NCI-H2029 (cell line): ENCODE results near the gene TTC27.

Experiments used
- DNase-seq: peaks from one replicate; lab custom pipeline; 2025; lab: John Stamatoyannopoulos, UW

The TTC27 gene

DNA sequence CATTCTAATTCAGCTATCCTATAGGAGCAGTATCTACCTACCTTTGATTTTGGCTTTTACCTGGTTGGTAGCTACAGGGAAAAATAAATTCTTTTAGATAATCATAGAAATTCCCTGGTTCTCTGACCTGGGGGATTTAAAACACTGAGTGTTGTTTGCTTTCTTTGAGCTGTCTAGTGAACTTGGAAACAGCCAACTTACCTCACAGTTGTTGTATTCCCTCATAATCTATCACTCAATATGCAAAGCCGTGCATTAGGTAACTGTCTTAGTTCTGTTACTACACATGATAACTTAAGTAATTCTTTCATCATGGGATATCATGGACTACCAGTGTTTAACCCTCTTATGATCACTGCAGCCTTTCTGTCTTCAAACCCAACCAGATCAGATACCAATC, 127.8 kb downstream of the TTC27 start:
- DNase-seq = no peak

DNA sequence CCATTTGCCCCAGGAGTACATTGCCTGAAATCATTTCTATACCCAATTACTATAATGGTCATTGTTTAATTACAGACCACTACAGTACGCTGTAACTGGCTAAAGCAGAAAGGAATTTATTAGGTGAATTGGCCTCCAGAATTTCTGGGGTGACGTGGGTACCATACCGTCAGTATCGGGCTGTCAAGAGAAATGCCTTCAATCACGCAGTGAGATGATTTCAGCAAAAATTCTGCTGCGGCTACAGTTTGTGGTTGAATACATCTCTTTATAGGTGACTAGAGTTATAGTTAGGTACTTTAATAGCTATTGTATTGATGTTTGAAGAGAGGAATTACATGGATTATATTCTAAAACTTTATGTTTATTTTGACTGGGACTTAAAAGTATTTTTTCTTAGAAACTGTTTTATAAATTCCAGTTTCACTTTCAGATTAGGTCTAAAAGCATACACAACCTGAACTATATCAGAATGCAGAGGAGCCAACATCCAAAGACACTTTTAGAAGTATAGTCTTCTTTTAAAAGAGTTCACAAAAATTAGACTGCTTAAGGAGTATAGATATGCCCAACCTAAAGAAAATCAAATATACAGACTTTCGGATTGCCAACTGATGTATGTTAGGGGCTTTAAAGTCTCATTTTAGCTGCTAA, 128.4 kb downstream of the TTC27 start:
- DNase-seq = no peak

DNA sequence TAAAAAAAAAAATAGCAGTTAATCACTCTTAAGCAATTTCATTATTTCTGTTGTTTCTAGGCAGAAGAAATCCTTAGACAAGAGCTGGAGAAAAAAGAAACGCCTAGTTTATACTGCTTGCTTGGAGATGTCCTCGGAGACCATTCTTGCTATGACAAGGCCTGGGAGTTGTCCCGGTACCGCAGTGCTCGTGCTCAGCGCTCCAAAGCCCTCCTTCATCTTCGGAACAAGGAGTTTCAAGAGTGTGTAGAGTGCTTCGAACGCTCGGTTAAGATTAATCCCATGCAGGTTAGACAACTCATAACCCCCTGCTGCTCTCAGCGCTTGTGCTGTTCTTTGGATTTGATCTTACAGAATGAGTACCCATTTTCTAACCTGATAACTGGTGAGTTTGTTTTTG, 130.4 kb downstream of the TTC27 start:
- DNase-seq = no peak

DNA sequence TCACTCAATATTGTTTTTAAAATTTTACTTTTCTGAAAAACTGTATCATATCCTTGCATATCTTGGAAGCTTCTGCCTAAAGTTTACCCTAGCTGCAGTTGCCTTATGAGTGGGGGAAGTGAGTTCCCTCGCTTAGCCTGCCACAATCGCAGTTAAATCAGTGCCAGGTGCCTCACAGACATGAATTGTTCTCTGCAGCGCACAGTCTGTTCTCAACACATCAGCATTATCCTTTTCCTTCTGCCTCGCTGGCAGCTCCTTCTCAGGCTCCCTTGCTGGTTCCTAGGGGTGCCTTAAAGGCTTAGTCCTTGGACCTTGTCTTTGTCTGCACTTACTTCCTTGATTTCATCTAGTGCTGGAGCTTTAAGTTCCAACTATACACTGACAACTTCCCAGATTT, 132.8 kb downstream of the TTC27 start:
- no peak for DNase-seq

DNA sequence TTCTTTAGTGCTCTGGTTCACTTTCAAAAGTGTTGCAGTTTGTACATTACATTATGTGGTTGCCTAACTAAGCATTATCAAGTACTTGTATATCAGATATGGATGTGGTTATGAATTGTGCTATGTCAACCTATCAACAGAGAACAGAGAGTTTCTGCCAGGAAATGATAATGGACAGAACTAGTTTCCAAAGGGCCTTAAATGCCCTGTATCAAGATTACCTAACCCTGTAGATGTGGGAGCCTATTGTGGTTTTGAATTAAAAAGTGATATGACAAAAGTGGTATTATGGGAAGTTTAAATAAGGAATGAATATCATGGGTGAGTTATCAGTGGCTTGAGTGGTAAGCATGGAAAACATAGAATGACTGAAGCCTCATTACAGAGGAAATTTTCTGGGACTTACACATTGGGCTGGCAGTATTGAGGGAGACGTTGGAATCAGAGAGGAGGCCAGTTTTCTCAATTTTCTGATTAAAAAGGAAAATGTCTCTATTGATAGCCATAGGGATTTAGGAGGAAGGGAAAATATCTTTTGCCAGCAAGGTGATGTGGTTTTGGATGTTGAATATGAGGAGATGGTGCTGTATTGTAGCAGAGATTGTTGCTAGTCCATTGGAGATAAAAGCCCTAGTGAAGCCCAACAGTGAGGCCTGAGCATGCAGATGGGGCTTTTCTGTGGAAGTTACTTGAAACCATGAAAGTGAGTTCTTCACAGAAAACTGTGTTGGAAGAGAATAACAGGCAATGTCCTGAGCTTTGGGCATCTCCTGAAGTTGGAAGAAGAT, 140.7 kb downstream of the TTC27 start:
- no peak for DNase-seq

DNA sequence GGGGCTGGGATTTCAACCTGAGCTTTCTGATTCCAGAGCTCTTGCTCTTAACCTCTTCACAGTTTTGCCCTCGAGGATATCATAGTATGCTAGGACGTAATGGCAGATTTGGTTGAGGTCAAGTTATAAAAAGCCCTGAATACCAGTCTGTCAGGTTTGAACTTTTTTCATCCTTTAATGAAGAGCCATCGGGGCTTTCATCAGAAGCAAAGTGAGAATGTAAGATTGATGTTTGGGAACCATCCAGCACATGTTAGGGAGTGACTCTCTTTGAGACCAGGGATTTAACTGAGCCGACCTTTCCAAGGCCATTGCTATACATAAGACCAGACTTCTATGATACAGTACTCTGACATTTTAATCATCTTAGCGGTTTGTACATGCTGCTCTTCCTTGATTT, 142.5 kb downstream of the TTC27 start:
- no peak for DNase-seq

DNA sequence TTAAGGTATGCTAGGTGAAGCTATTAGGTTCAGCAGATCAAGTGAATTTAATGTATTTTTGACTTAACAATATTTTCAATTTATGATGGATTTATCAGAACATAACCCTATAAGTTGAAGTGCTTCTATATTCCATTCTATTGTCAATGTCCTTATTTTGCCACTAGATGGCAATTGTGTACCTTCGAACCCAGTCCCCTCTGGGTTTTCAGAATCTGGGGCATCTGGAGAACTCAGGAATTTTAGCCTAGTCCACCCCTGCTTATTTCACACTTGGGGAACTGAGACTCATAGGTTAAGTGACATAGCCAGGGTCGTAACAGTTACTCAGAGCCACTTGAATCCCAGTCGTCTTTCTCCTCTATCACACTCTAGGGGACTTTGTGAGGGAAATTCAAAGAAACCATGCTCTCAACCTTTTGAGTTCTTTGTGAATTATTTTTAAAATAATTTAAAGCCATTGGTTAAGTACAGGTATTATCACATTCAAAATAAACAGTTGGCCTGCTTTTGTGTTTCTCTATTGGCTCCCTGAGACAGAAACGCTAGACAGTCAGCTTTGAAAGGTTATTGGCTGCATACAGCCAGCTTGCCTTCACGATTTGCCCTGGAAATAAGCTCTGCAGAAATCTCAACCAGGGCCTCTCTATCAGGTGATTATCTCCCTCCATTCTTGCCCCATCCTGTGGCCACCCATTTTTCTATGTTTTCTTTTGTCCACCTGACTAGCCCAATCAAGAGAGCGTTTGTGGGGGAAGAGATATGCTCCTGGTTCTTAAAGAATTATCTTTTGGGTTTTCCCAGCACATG, 145.0 kb downstream of the TTC27 start:
- DNase-seq = no peak

DNA sequence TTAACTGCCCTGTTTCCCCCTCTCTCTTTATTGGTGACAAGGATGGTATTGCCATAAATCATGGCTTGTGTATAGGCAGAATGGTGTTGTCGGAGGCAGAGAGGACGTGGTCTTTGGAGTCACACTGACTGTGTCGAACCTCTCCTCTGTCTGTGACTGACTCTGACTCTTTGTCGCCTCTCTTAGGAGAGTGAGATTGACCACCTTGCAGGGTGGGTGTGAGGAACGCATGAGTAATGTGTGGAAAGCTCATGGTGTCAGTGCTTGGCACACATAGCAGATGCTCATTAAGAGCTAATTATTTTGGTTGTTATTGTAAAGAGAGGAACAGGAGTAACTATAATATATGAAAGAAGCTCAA, 145.6 kb downstream of the TTC27 start:
- DNase-seq = no peak

DNA sequence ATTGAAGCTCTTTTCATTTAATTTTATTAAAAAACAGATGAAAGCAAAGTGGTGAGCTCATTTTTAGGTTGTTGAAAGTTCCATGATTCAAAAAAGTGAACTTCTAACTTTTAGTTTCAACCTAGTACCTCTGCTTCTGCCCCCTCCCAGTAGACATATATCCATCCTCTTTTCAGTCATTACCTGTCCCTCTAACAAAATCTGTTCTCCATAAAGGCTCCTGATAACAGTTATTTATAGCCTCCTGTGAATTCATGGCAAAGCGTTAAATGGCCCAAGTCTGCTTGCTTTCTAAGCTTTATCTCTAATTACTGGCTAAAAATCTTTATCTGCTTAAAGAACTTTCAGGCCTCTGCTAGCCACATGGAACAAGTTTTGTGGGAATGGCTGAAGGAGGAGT, 148.1 kb downstream of the TTC27 start:
- no peak for DNase-seq

DNA sequence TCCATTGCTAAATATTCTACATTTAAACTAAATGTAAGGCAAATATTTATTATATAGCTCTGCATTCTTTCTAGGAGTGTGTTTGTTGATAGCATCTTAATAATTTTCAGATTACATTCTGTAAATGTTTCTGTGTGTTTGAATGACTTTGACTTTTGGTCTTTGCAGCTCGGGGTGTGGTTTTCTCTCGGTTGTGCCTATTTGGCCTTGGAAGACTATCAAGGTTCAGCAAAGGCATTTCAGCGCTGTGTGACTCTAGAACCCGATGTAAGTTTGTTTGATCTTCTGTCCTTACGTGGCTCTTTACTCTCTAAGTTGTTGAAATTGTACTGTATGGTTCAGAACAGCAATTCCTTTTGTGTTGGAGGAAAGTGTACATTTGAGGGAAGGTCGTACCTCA, 149.9 kb downstream of the TTC27 start:
- no peak for DNase-seq

DNA sequence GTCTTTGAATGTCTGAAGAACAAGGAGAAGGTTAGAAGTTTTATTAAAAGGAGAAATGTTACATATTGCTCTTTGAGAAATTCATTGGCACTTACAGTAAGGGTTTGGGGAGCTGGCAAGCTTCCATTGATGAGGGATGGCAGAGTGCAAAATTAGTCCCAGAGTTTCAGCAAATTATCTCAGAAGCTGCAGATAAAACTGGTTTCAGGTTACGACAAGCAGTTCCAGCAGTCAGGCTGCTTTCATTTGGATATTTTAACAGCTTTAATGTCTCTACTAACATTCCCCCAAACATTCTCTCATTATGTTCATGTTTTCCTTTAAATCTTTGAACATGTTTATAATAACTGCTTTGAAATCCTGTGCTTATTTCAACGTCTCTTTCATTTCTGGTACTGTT, 153.1 kb downstream of the TTC27 start:
- DNase-seq = no peak

DNA sequence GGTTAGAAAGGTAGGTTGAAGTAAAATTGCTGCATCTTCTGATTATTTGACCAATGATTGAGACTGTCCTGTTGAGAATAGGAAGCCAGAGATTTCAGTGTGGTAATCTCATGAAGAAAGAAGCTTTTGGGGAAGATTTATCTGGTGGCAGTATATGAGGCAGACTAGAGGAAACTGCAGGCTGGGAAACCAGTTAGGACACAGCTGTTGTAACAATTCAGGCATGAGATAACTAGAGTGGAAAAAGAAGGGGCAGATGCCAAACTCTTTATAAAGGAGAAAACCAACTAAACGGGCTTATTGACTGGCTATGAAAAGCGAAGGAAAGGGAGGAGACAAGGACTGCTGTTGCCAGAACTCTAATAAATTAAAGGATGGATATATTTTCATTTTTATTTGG, 155.6 kb downstream of the TTC27 start:
- DNase-seq = no peak

DNA sequence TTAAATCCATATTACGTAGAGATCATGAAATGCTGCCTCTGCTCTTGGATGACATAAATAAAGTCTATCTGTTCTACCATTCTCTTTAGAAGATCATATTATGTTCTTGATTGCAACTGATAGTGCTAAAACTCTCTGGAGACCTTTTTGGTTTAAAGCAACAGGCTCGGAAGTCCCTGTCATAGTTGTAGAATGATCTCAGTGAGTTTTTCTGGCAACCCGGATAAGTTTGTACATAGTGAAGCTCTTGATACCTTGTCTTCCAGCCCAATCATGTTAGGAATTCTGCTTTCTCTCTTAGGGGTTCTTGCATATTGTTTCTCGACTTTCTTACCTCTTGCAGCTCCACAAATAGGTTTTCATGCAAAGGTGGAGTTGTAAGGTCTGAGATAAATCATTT, 156.1 kb downstream of the TTC27 start:
- no peak for DNase-seq

DNA sequence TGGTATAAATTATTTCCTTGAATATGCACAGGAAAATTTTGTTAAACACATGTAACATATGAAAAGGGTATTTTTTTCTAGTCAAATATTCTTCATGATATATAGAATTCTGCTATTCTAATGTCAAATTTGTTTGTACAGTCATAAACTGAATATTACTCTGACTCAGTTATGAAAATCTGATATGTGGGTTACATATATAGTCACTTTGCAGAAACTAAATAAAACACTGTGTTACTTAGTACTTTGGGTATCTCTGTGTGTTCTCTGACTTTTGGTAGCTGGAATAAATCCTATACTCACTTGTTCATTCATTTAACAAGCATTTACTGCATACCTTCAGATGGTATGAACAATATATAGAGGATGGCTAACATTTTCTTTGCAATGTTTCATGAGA, 159.4 kb downstream of the TTC27 start:
- no peak for DNase-seq

DNA sequence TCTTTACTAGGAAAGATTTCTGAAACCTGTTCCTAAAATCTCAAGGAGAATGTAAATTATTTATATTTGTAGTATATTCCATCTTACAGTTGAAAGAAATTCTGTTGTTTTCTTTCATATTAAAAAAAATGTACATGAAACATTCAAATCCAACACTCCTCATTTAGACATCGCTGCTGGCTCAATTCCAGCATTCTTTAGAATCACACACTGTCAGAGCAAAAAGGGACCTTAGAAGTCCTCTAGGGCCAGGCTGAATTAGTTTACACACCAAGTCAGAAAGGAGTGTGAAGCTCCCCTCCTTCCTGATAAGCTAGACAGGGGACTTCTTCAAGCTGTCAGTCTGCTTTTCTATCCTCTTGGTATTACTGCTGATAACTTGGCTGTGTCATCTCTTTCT, 160.3 kb downstream of the TTC27 start:
- DNase-seq = no peak

DNA sequence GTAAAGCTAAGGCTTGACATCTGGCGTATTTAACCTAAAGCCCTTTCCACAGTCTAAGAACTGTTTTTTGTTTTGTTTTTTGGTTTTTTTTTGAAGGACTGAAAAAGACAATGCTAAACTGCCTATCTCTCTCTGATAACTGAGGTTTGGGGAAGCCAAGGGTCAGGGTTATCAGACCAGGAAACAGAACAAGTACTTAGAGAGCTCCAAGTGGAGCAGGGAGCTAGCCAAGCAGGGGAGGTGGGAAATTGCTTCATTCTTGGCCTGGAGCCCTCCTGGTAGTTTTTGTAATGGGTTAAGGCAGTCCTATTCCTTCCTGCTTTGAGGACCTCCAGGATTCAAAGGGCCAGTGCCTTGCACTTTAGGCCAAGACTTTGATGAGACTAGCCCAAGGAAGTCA, 164.6 kb downstream of the TTC27 start:
- DNase-seq = no peak

DNA sequence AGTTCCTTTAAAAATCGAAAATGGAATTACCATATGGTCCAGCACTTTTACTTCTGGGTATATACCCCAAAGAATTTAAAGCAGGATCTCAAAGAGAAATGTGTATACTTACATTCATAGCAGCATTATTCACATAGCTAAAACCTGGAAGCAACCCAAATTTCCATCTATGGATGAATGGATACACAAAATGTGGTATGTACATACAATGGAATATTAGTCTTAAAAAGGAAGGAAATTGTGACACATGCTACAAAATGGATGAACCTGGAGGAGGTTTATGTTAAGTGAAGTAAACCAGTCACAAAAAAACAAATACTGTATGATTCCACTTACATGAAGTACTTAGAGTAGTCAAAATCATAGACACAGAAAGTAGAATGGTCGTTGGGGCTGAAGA, 171.0 kb downstream of the TTC27 start:
- DNase-seq = no peak

DNA sequence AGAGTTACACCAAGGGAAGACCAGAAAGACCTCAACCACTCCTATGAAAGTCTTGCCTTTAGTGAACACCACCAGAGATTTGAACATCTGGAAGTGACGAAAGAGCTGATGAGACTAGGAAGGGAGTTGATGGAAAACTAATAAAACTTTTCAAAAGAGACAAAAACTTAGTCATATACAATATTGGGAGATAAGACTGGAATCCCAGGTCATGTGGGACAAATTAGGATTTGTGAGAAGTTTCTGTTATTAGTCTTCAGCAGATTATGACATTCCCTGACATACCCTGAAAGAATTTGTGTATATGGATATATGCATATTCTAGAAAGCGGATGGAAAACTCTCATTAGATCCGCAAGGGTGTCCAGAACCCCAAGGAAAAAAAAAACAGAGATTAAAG, 173.9 kb downstream of the TTC27 start:
- DNase-seq = no peak

DNA sequence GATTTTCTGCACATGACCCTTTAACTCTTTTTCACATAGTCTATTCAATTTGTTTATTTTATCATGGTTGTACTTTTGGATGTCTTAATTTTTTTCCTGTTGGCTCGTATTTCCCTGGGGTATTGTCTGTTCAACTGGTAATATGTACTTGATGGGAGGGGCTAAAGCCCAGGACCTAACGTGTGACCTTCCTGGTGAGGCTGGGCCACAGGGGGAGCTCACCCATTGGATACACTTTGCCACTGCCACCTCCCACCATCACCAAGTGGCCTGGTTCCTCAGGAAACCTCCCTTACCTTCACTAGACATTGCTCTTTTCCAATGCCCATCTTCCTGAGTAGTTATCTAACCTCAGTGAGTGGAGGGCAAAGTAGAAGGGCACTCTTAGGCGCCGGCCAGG, 175.0 kb downstream of the TTC27 start:
- no peak for DNase-seq

DNA sequence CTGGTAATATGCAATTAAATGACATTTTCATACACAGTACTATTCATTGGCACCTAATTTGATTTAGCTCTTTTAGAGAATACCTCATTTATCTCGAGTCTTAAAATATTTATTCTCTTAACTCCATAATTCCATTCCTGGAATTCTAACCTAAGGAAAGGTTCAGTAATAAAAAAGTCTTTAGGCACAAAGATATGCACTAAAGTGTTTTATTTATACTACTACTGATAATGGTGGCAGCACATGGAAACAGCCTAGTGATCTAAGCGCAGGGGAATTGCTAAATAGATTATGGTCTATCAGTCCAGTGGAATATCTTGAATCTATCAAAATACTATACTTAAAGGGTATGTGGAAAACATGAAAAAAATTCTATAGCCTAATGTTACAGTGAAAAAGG, 176.4 kb downstream of the TTC27 start:
- no peak for DNase-seq

DNA sequence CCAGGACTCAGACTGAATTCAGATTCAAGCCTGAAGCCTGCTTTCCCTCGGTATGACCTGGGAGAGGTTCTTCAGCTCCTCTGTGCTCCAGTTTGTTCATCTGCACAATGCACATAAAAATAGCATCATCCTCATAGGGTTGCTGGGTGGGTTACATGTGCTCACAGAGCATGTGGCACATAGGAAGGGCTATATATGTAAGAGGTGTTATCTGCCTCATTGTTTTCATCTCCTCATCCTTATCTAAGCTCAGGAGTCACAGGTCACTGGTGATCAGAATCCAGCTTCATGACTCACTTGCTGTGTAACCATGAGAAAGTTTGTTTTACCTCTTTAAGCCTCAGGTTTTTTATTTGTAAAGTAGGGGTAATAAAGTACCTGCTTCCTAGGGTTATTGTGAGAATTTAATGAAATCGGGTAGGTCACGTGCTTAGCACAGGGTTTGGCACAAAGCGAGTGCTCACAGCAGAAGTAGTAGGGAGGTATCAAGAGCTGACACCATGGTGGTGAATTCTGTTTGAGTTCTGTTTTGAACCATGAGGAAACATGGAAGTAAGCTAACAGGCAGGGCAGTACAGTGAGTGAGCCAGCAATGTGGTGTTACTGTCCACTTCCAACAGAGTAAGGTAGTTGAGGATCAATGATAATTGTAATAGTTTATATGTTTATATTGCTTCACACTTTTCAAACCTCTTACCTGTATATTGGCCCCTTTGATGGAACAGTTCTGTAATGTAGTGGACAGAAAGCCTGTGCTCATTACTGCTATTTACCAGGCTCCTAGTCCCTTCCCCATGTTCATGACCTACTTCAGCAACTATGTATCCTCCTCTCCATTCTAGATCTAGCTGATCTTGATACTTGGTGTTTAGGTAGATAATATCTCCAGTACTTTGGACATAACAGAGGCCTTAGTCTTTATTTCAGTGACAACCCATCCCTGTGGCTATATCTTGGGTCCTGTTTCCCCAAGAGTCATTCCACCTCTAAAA, 177.6 kb downstream of the TTC27 start:
- DNase-seq = no peak

DNA sequence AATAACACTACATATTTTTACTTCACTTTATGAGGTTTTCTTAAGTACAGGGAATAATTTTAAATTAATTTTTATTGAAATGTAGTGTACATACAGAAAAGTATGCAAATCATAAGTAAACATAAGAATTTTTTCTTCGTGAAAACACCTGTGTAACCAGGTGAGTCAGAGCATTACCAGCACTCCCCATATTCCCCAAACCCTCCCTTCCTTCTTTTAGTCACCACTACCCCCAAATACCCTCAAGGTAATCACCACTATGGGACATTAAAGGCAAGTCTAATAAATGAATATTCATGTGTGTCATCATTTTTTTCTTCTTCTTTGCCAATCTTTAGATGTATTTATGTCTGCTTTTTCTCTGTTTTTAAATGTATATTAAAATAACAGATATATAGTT, 179.0 kb downstream of the TTC27 start:
- DNase-seq = no peak
